Peyer's patch (tissue), 4 donors: ENCODE results near the gene CSH1.
"Not testable (repeated sequence)": the region's sequence is repeated elsewhere in the genome, so short reads cannot be mapped to it uniquely, and the experiment has no call there.

ENCODE experiments used
- CTCF ChIP-seq, 6 experiments: fragments of 450-650 bp in 4 of 6; fragments of 200-600 bp in 2 of 6; sonication (generic) in 1 of 6; IDR thresholded peaks; one replicate each; pipeline ENCODE4 v1.5.1; 2017 to 2019; ENCODE audit warnings: antibody characterized with exemption in 6 of 6, mild to moderate bottlenecking in 3 of 6, moderate library complexity in 1 of 6
- POLR2A ChIP-seq, 2 donors: fragments of 450-650 bp; IDR thresholded peaks; one replicate each; pipeline ENCODE4 v1.5.1; 2017; ENCODE audit warnings: antibody characterized with exemption in 2 of 2, mild to moderate bottlenecking in 2 of 2, moderate library complexity in 2 of 2

- TF ChIP-seq CTCF (IDR thresholded peaks at IDR 0.05): peak in 4 of 6 experiments; percentile 14 to 34 (median 28)
- TF ChIP-seq POLR2A (IDR thresholded peaks at IDR 0.05): not testable (repeated sequence)
Measured at GRCh38 chr17:63889026-63889848, 7.1 kb downstream of the CSH1 start.
